K562 (cell line): ENCODE results near the gene KIF6. TPM values are rescaled to one million over a fixed set of nuclear protein-coding genes. Genes with fewer than 3 reads are reported as not detected.

ENCODE experiments used
- ATAC-seq: fragments of 200-7000 bp; cut with Tn5 transposase; 3 replicates; pipeline ENCODE4 v1.9.1; 2020; ENCODE audit warnings: moderate library complexity
- BruUV-seq: library from RNA; stranded (reverse); fragments of 400-500 nt; replicated peaks from 2 replicates; lab custom pipeline; 2021; lab: Mats Ljungman, UMichigan
- CTCF ChIA-PET: fragments of 300-600 bp; formaldehyde crosslinking; extraction: SDS; loops from one replicate; lab custom pipeline; 2021; ENCODE audit warnings: low intra/inter-chr PET ratio; lab: Yijun Ruan, JAX
- POLR2A ChIA-PET: fragments of 300-600, 350-650 bp; sonication (Branson Sonifier 250); formaldehyde crosslinking; extraction: SDS; loops from one replicate; lab custom pipeline; 2021; ENCODE audit warnings: antibody characterized with exemption, inconsistent platforms; lab: Yijun Ruan, JAX
- DNase-seq, 4 experiments: peaks; one replicate each; pipeline versions ENCODE4 v3.0.0 to v3.0.0-alpha.2; 2011 to 2018; ENCODE audit warnings: low spot score in 3 of 4, mixed read lengths in 3 of 4; ENCODE audit errors: extremely low read depth in 1 of 4
- FAIRE-seq: peaks from 2 replicates; lab custom pipeline; 2011; peaks lifted over from hg19 to GRCh38; lab: Jason Lieb, UNC
- H2AFZ ChIP-seq: 2 replicates; pipeline ENCODE4 v1.6.0; 2011; ENCODE audit warnings: low read depth, low read length, control low read depth, inconsistent platforms
- H3K27ac ChIP-seq: fragments of 200-600 bp; 3 replicates; pipeline ENCODE4 v1.8.0; 2011; ENCODE audit warnings: low read depth, mild to moderate bottlenecking, control low read depth, inconsistent platforms, low read length, moderate library complexity, mixed read lengths; ENCODE audit errors: extremely low read depth
- H3K27me3 ChIP-seq, 2 experiments: fragments of 300-600 bp in 1 of 2; 2 replicates in 1 of 2; 3 replicates in 1 of 2; pipeline versions ENCODE4 v1.6.0 to v1.8.0; 2011; ENCODE audit warnings: inconsistent platforms in 2 of 2, low read length in 2 of 2, mild to moderate bottlenecking in 1 of 2, mixed read lengths in 1 of 2, moderate library complexity in 1 of 2; ENCODE audit not compliant: control insufficient read depth in 2 of 2, insufficient read depth in 2 of 2
- H3K36me3 ChIP-seq: fragments of 300-600 bp; 3 replicates; pipeline ENCODE4 v1.8.0; 2011; ENCODE audit warnings: mild to moderate bottlenecking, low read length, inconsistent platforms; ENCODE audit not compliant: control insufficient read depth, insufficient read depth
- H3K4me1 ChIP-seq, 2 experiments: fragments of 200-600 bp in 1 of 2; replicated peaks in 1 of 2; 2 replicates in 1 of 2; 3 replicates in 1 of 2; pipeline versions ENCODE4 v1.5.1 to v1.8.0; 2011; ENCODE audit warnings: inconsistent platforms in 2 of 2, low read length in 2 of 2, mild to moderate bottlenecking in 1 of 2, mixed read lengths in 1 of 2, moderate library complexity in 1 of 2; ENCODE audit not compliant: control insufficient read depth in 2 of 2, insufficient read depth in 2 of 2
- H3K4me2 ChIP-seq: 2 replicates; pipeline ENCODE4 v1.6.1; 2011; ENCODE audit warnings: low read length, control low read depth, inconsistent platforms, mixed read lengths; ENCODE audit not compliant: insufficient read depth
- H3K4me3 ChIP-seq: fragments of 200-600 bp; sonication (generic), shearing (Covaris generic); 2 replicates; pipeline ENCODE4 v1.5.1; 2016; ENCODE audit warnings: control low read depth, inconsistent platforms
- H3K79me2 ChIP-seq: fragments of 200-600 bp; 3 replicates; pipeline ENCODE4 v1.8.0; 2011; ENCODE audit warnings: low read length, inconsistent platforms; ENCODE audit not compliant: control insufficient read depth, insufficient read depth
- H3K9ac ChIP-seq, 2 experiments: 2 replicates each; pipeline versions ENCODE4 v1.6.0 to v1.6.1; 2011; ENCODE audit warnings: low read depth in 2 of 2, low read length in 2 of 2, control low read depth in 1 of 2, inconsistent platforms in 1 of 2, mild to moderate bottlenecking in 1 of 2, mixed read lengths in 1 of 2; ENCODE audit not compliant: insufficient read depth in 1 of 2
- H3K9me1 ChIP-seq: one replicate; pipeline ENCODE4 v1.6.0; 2011; ENCODE audit warnings: inconsistent platforms, mild to moderate bottlenecking, low read length, moderate library complexity; ENCODE audit not compliant: control insufficient read depth, insufficient read depth
- H3K9me3 ChIP-seq: replicated peaks from 2 replicates; pipeline ENCODE4 v1.5.1; 2011; ENCODE audit warnings: low read depth, low read length, inconsistent platforms; ENCODE audit not compliant: control insufficient read depth, insufficient read depth
- H4K20me1 ChIP-seq: replicated peaks from 2 replicates; pipeline ENCODE4 v1.6.1; 2011; ENCODE audit warnings: low read length, inconsistent platforms, mixed read lengths; ENCODE audit not compliant: control insufficient read depth, insufficient read depth
- BDP1 ChIP-seq: IDR thresholded peaks from 3 replicates; pipeline ENCODE4 v1.6.1; 2011; ENCODE audit not compliant: insufficient read length, insufficient read depth
- BRCA1 ChIP-seq, 2 experiments: fragments of 450-650 bp in 1 of 2; sonication (generic) in 1 of 2; formaldehyde crosslinking in 1 of 2; IDR thresholded peaks; 2 replicates each; pipeline versions ENCODE4 v1.5.0 to v1.6.1; 2017 to 2020; ENCODE audit warnings: mild to moderate bottlenecking in 1 of 2, missing genetic modification reagents in 1 of 2
- BRF2 ChIP-seq: IDR thresholded peaks from 3 replicates; pipeline ENCODE4 v1.6.1; 2011; ENCODE audit warnings: borderline replicate concordance, mild to moderate bottlenecking; ENCODE audit not compliant: insufficient read length, insufficient read depth
- CHAMP1 ChIP-seq: fragments of 450-650 bp; IDR thresholded peaks from 2 replicates; pipeline ENCODE4 v1.6.1; 2016; ENCODE audit warnings: mild to moderate bottlenecking
- FOXJ3 ChIP-seq: sonication (generic); formaldehyde crosslinking; IDR thresholded peaks from 2 replicates; pipeline ENCODE4 v1.4.0; 2020; ENCODE audit warnings: mild to moderate bottlenecking, missing genetic modification reagents
- FUS ChIP-seq: fragments of 200-400 bp; formaldehyde crosslinking; optimal IDR thresholded peaks from 2 replicates; pipeline ENCODE3; 2017; ENCODE audit warnings: low read depth, low read length
- GABPB1 ChIP-seq: sonication (generic); formaldehyde crosslinking; IDR thresholded peaks from 2 replicates; pipeline ENCODE4 v1.8.0; 2022; ENCODE audit warnings: mild to moderate bottlenecking, missing genetic modification reagents
- HDAC8 ChIP-seq: fragments of 450-650 bp; IDR thresholded peaks from 2 replicates; pipeline ENCODE4 v1.6.1; 2016; ENCODE audit warnings: mild to moderate bottlenecking, missing genetic modification characterization, moderate library complexity, missing compliant biosample characterization
- HMG20B ChIP-seq: fragments of 250-450 bp; sonication (Bioruptor Pico); IDR thresholded peaks from 2 replicates; pipeline ENCODE4 v1.5.0; 2021; ENCODE audit warnings: mild to moderate bottlenecking
- NR1H2 ChIP-seq: sonication (generic); formaldehyde crosslinking; IDR thresholded peaks from 2 replicates; pipeline ENCODE4 v1.4.0; 2020; ENCODE audit warnings: mild to moderate bottlenecking, missing genetic modification reagents
- PHTF2 ChIP-seq: fragments of 250-450 bp; sonication (Bioruptor Pico); IDR thresholded peaks from 2 replicates; pipeline ENCODE4 v1.5.0; 2021; ENCODE audit warnings: mild to moderate bottlenecking
- TEAD4 ChIP-seq, 2 experiments: sonication (generic) in 1 of 2; formaldehyde crosslinking in 1 of 2; IDR thresholded peaks; 2 replicates each; pipeline versions ENCODE4 v1.6.1 to v1.8.0; 2012 to 2022; ENCODE audit warnings: borderline replicate concordance in 1 of 2, inconsistent platforms in 1 of 2, low read length in 1 of 2, mild to moderate bottlenecking in 1 of 2, missing genetic modification reagents in 1 of 2
- ZC3H4 ChIP-seq: sonication (generic); formaldehyde crosslinking; IDR thresholded peaks from 2 replicates; pipeline ENCODE4 v1.9.0; 2021; ENCODE audit warnings: missing genetic modification reagents, borderline replicate concordance
- ZNF398 ChIP-seq: fragments of 250-450 bp; sonication (Bioruptor Pico); IDR thresholded peaks from 2 replicates; pipeline ENCODE4 v1.8.0; 2021; ENCODE audit warnings: moderate library complexity, mild to moderate bottlenecking, inconsistent platforms
- ZNF699 ChIP-seq: fragments of 250-450 bp; sonication (Bioruptor Pico); IDR thresholded peaks from 2 replicates; pipeline ENCODE4 v1.8.0; 2021; ENCODE audit warnings: mild to moderate bottlenecking, moderate library complexity; ENCODE audit not compliant: insufficient replicate concordance
- ZNF740 ChIP-seq, 3 experiments: fragments of 200-800 bp in 1 of 3; sonication (Bioruptor generic) in 1 of 3; sonication (generic) in 1 of 3; formaldehyde crosslinking in 1 of 3; IDR thresholded peaks; 2 replicates each; pipeline versions ENCODE4 v1.6.1 to v1.8.0; 2016 to 2022; ENCODE audit warnings: mild to moderate bottlenecking in 2 of 3, missing compliant biosample characterization in 2 of 3, missing genetic modification characterization in 2 of 3, missing genetic modification reagents in 1 of 3
- WGBS: fragments of 100-300 bp; shearing (Covaris generic); methylation state at CpG from one replicate; pipeline ENCODE4 v1.1.6; 2016; ENCODE audit warnings: low coverage, mixed read lengths; ENCODE audit not compliant: insufficient coverage; ENCODE audit errors: missing lambda C conversion rate; 5-methylcytosine and 5-hydroxymethylcytosine counted together
- in situ Hi-C: fragments of 300-500 bp; cut with MboI; formaldehyde crosslinking; loops from 4 replicates; pipeline ENCODE4 v1.15.0; 2018; ENCODE audit warnings: inconsistent platforms, mixed read lengths
- intact Hi-C: fragments of 100-400 bp; cut with micrococcal nuclease; formaldehyde crosslinking; loops from 2 replicates; pipeline ENCODE4 v1.14.2; 2022
- polyA plus RNA-seq, 8 experiments: library from polyadenylated mRNA; depleted of rRNA in 4 of 8; stranded (reverse) in 5 of 8; unstranded in 3 of 8; fragments of >200 nt; fragmentation: Nextera tagmentation in 2 of 8; fragmentation: Illumina TruSeq in 1 of 8; extraction: Ambion mirVana in 2 of 8; extraction: Trizol in 1 of 8; gene quantifications; 2 replicates each; pipeline versions ENCODE4 v1.2.1 to v1.2.3, GENCODE V29; 2011 to 2014; ENCODE audit warnings: inconsistent platforms in 1 of 8, missing spikeins in 1 of 8
- total RNA-seq, 7 experiments: library from RNA; depleted of rRNA in 6 of 7; stranded (reverse); fragments of >200 nt in 6 of 7; fragmentation: Illumina TruSeq in 2 of 7; extraction: Trizol in 2 of 7; gene quantifications; 2 replicates each; pipeline versions ENCODE4 v1.2.1 to v1.2.3, GENCODE V29; 2011 to 2021; ENCODE audit warnings: low replicate concordance in 1 of 7

KIF6 gene
- total and polyA plus RNA-seq, 9 of the 15 experiments (the other 6 are each of a cell fraction or from before 2014, with no cell fraction given), result not detected

- no peak overlapping the region for H3K9ac ChIP-seq
- no peak for ATAC-seq
- H3K9me1 ChIP-seq, result no peaks in the 10 kb centered on the region
- no peak overlapping the region for H2AFZ ChIP-seq
- no peaks in the 10 kb centered on the region for H4K20me1 ChIP-seq
- in situ Hi-C loops, result no loop called here
- no peaks in the 10 kb centered on the region for H3K79me2 ChIP-seq
- intact Hi-C loops, result no loop called here
- ChIA-PET CTCF (no interaction called here), POLR2A (no interaction called here)
- H3K4me1 ChIP-seq, result no peaks in the 10 kb centered on the region
- no peak overlapping the region for H3K4me2 ChIP-seq
- WGBS, result 3% methylated on average over 3 of the region's 3 CpGs
- FAIRE-seq, result no peak
- H3K4me3 ChIP-seq, result no peak overlapping the region
- H3K27me3 ChIP-seq, result no peaks in the 10 kb centered on the region; a peak in 2 of 5 replicates
- H3K27ac ChIP-seq, result no peak overlapping the region
- BruUV-seq, result no TSS peak
- H3K36me3 ChIP-seq, result no peaks in the 10 kb centered on the region
- no peak for DNase-seq
- no peaks in the 10 kb centered on the region for H3K9me3 ChIP-seq
- no peak for TF ChIP-seq FOXJ3 (CRISPR knock-in tag)
- no peak for TF ChIP-seq NR1H2
- no peak for TF ChIP-seq HMG20B (CRISPR knock-in tag)
- TF ChIP-seq HDAC8 (tag), result no peak
- TF ChIP-seq GABPB1, result no peak
- no peak for TF ChIP-seq BRF2
- TF ChIP-seq ZNF699, result no peak
- no peak for TF ChIP-seq PHTF2 (CRISPR knock-in tag)
- no peak for TF ChIP-seq CHAMP1
- TF ChIP-seq FUS, result no peak
- TF ChIP-seq BRCA1 (IDR thresholded peaks at IDR 0.05), result no peak
- TF ChIP-seq BRCA1 (CRISPR knock-in tag; IDR thresholded peaks at IDR 0.05), result no peak
- no peak for TF ChIP-seq TEAD4 (IDR thresholded peaks at IDR 0.05; ENCODE audit: low read length)
- TF ChIP-seq TEAD4 (CRISPR knock-in tag; IDR thresholded peaks at IDR 0.05; ENCODE audit: borderline replicate concordance), result no peak
- TF ChIP-seq ZNF740 (CRISPR knock-in tag; IDR thresholded peaks at IDR 0.05), result no peak
- no peak for TF ChIP-seq ZNF740 (tag; IDR thresholded peaks at IDR 0.05)
- TF ChIP-seq ZC3H4, result no peak
- TF ChIP-seq ZNF398, result no peak
- no peak for TF ChIP-seq BDP1
These were observed 21.6 kb upstream of the KIF6 start for GRCh38 chr6:39746795-39747194.
